ENCODE results near the gene HOXA6.

- TF ChIP-seq, protein P1, sequence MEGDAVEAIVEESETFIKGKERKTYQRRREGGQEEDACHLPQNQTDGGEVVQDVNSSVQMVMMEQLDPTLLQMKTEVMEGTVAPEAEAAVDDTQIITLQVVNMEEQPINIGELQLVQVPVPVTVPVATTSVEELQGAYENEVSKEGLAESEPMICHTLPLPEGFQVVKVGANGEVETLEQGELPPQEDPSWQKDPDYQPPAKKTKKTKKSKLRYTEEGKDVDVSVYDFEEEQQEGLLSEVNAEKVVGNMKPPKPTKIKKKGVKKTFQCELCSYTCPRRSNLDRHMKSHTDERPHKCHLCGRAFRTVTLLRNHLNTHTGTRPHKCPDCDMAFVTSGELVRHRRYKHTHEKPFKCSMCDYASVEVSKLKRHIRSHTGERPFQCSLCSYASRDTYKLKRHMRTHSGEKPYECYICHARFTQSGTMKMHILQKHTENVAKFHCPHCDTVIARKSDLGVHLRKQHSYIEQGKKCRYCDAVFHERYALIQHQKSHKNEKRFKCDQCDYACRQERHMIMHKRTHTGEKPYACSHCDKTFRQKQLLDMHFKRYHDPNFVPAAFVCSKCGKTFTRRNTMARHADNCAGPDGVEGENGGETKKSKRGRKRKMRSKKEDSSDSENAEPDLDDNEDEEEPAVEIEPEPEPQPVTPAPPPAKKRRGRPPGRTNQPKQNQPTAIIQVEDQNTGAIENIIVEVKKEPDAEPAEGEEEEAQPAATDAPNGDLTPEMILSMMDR (IDR thresholded peaks at IDR 0.05; ENCODE audit: borderline replicate concordance, extremely low read depth, low read length, poor library complexity, severe bottlenecking): no peak
- TF ChIP-seq EZH2 (IDR thresholded peaks at IDR 0.05; ENCODE audit: borderline replicate concordance, low read depth, low read length, severe bottlenecking): no peak
These were observed 46.8 kb downstream of the HOXA6 start for GRCh38 chr7:27100694-27101170.

Data from DND-41 (cell line).